ENCODE data around the gene ACY1. TPM values are rescaled to one million over a fixed set of nuclear protein-coding genes. Genes with fewer than 3 reads are reported as not detected.

The ACY1 gene
- polyA plus RNA-seq, 1 of the 3 experiments (the other 2 are of a cell fraction) = 93.0 TPM

GRCh38 chr3:51968883-51969678 is 14.3 kb upstream of the ACY1 start (continued):
- no peak for TF ChIP-seq REST (IDR thresholded peaks at IDR 0.05; ENCODE audit: low read depth, low read length)
- TF ChIP-seq NFIC (IDR thresholded peaks at IDR 0.05; ENCODE audit: borderline replicate concordance) = no peak
- TF ChIP-seq TAF1 (IDR thresholded peaks at IDR 0.05; ENCODE audit: borderline replicate concordance, low read depth, low read length) = no peak
- no peak for TF ChIP-seq ZBTB33 (IDR thresholded peaks at IDR 0.05; ENCODE audit: borderline replicate concordance, low read depth)

GRCh38 chr3:51969841-51970240 is 13.5 kb upstream of the ACY1 start:
- 90% methylated on average over 2 of the region's 4 CpGs for WGBS (ENCODE audit: low lambda C conversion rate)
- H3K36me3 ChIP-seq (replicated peaks in 1 of 2; ENCODE audit: control insufficient read depth in 1 of 2, insufficient read depth in 2 of 2, low read length in 1 of 2) = no peaks in the 10 kb centered on the region
- H3K27me3 ChIP-seq (ENCODE audit: insufficient read depth) = no peaks in the 10 kb centered on the region
- H3K4me1 ChIP-seq (ENCODE audit: control insufficient read depth in 1 of 2, insufficient read depth in 2 of 2, low read depth in 1 of 2, low read length in 1 of 2) = peaks cover 12 to 61% of the 10 kb centered on the region in 2 experiments
- no peaks in the 10 kb centered on the region for H3K9me2 ChIP-seq
- CTCF ChIA-PET = interaction anchor here (1.1 to 4.8 kb wide), 5 partner anchors 10 to 32 kb away, joined by 3 to 27 read pairs (median 4); partner anchors contain the start of genes ACY1, PARP3 and RRP9
- peaks cover 38% of the 10 kb centered on the region for H3K79me2 ChIP-seq (ENCODE audit: insufficient read depth)
- peaks cover 15% of the 10 kb centered on the region for H3F3A ChIP-seq (replicated peaks; ENCODE audit: insufficient read depth)
- no peaks in the 10 kb centered on the region for H4K20me1 ChIP-seq (ENCODE audit: insufficient read depth)
- TF ChIP-seq EP300 (IDR thresholded peaks at IDR 0.05; ENCODE audit: borderline replicate concordance in 1 of 2, low read depth in 1 of 2, low read length in 1 of 2) = no peak
- no peak for TF ChIP-seq MEF2A (IDR thresholded peaks at IDR 0.05; ENCODE audit: borderline replicate concordance, low read depth)
- TF ChIP-seq JUND (IDR thresholded peaks at IDR 0.05) = no peak
- TF ChIP-seq SMC3 (IDR thresholded peaks at IDR 0.05; ENCODE audit: low read depth, low read length) = no peak
- no peak for TF ChIP-seq POLR2AphosphoS5 (IDR thresholded peaks at IDR 0.05; ENCODE audit: low read depth, low read length)
- TF ChIP-seq IRF3 (IDR thresholded peaks at IDR 0.05; ENCODE audit: low read depth, low read length) = no peak
- TF ChIP-seq ELF1 (IDR thresholded peaks at IDR 0.05) = no peak
- TF ChIP-seq CHD2 (IDR thresholded peaks at IDR 0.05; ENCODE audit: low read length, partially characterized antibody) = no peak
- TF ChIP-seq FOSL2 (IDR thresholded peaks at IDR 0.05; ENCODE audit: borderline replicate concordance, low read depth) = no peak
- TF ChIP-seq USF2 (IDR thresholded peaks at IDR 0.05; ENCODE audit: borderline replicate concordance, low read depth, low read length) = no peak
- TF ChIP-seq FOXM1 (IDR thresholded peaks at IDR 0.05; ENCODE audit: low read depth) = no peak
- TF ChIP-seq MAX (IDR thresholded peaks at IDR 0.05; ENCODE audit: low read depth) = no peak
- TF ChIP-seq TCF12 (IDR thresholded peaks at IDR 0.05) = no peak
- no peak for TF ChIP-seq GATA2 (CRISPR knock-in tag; IDR thresholded peaks at IDR 0.05)
- no peak overlapping the region for H3K4me3 ChIP-seq (ENCODE audit: low read depth in 2 of 2, low read length in 1 of 2)
- POLR2A ChIA-PET = interaction anchor here (1.2 to 3.9 kb wide), 4 partner anchors 13 to 28 kb away, joined by 4 to 20 read pairs (median 13); partner anchors contain the start of genes ACY1, PARP3, RPL29 and RRP9
- H3K9me3 ChIP-seq = no peaks in the 10 kb centered on the region
- H3K9ac ChIP-seq = no peak overlapping the region
- no peak overlapping the region for H2AFZ ChIP-seq (ENCODE audit: low read depth)
- H3K27ac ChIP-seq (ENCODE audit: low read depth in 2 of 2, low read length in 1 of 2) = no peak overlapping the region; a peak in 1 of 4 replicates
- H3K4me2 ChIP-seq = no peak overlapping the region
- no peak for DNase-seq
